Islet of Langerhans (tissue), 1 donor: ENCODE data around the gene GPC6.

Experiments used
- FAIRE-seq: peaks from one replicate; lab custom pipeline; 2011; peaks lifted over from hg19 to GRCh38; lab: Jason Lieb, UNC

Gene GPC6

GRCh38 chr13:94309997-94310855, 1083.6 kb downstream of the GPC6 start:
- peak; percentile 21 for FAIRE-seq

GRCh38 chr13:94311893-94312292, 1085.3 kb downstream of the GPC6 start:
- FAIRE-seq: no peak

- FAIRE-seq: no peak
These were observed 1086.1 kb downstream of the GPC6 start for GRCh38 chr13:94312511-94313216.

GRCh38 chr13:94313321-94313910, 1086.8 kb downstream of the GPC6 start:
- FAIRE-seq: no peak

- FAIRE-seq: no peak
These were observed 1087.3 kb downstream of the GPC6 start for GRCh38 chr13:94313926-94314325.

GRCh38 chr13:94315188-94315587, 1088.6 kb downstream of the GPC6 start:
- no peak for FAIRE-seq

- no peak for FAIRE-seq
These were observed 1090.5 kb downstream of the GPC6 start for GRCh38 chr13:94317063-94317491.

GRCh38 chr13:94318418-94318817, 1091.8 kb downstream of the GPC6 start:
- FAIRE-seq: peak; percentile 61

- FAIRE-seq: no peak
These were observed 1092.9 kb downstream of the GPC6 start for GRCh38 chr13:94319501-94319900.

GRCh38 chr13:94322925-94323763, 1096.5 kb downstream of the GPC6 start:
- FAIRE-seq: no peak

- no peak for FAIRE-seq
These were observed 1097.5 kb downstream of the GPC6 start for GRCh38 chr13:94323764-94324758.

GRCh38 chr13:94324767-94325540, 1098.3 kb downstream of the GPC6 start:
- no peak for FAIRE-seq

- FAIRE-seq: no peak
These were observed 1099.0 kb downstream of the GPC6 start for GRCh38 chr13:94325650-94326049.

GRCh38 chr13:94327318-94327717, 1100.7 kb downstream of the GPC6 start:
- no peak for FAIRE-seq

GRCh38 chr13:94328381-94329041, 1101.9 kb downstream of the GPC6 start:
- FAIRE-seq: no peak

GRCh38 chr13:94329277-94329676, 1102.7 kb downstream of the GPC6 start:
- FAIRE-seq: no peak

GRCh38 chr13:94329754-94330551, 1103.3 kb downstream of the GPC6 start:
- FAIRE-seq: no peak

GRCh38 chr13:94330552-94331071, 1104.0 kb downstream of the GPC6 start:
- FAIRE-seq: no peak
